Measurements from ENCODE around the gene POLR1B.
"Not testable (repeated sequence)": the region's sequence is repeated elsewhere in the genome, so short reads cannot be mapped to it uniquely, and the experiment has no call there.

POLR1B gene

DNA sequence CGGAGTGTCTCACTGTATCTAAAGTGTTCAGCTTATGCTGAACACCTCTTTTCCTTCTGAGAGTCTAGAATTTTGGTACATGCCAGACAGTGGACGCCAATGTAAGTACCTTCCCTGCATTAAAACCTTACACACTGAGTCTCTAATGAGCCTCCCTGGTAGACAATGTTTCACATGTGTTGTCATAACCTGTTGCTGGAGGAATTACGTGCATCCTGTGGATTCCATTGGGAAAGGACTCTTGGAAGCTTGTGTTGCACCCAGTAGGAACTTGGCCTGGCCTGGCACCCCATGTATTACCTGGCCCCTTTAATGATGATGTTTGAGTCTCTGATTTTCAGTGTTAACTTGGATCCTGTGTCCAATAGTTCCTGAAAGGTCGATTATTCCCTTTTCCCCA is 62.7 kb downstream of the POLR1B start:
- no peak for DNase-seq

GRCh38 chr2:112605926-112606325 is 63.7 kb downstream of the POLR1B start:
- no peak for DNase-seq

DNA sequence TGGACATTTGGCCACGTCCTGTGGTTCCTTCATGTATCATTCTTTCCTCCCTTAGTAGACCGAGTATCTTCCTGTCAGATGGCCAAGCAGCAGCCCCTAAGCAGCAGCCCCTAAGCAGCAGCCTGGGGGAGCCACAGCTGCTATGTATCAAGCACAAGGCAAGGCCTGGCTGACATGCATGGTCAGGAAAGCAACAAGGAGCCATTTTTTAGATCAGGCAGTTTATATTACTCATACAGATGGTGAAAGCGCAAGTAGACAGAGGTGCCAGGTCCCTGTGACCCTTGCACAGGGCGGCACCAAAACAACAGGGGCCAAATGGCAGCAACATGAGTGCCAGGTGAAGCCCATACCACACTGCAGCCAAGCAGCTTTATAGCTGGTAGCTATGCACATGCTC is 64.3 kb downstream of the POLR1B start:
- no peak for DNase-seq

- no peak for DNase-seq
These were observed 65.6 kb downstream of the POLR1B start for GRCh38 chr2:112607680-112608438.

- DNase-seq, result not testable (repeated sequence)
These were observed 67.1 kb downstream of the POLR1B start for GRCh38 chr2:112609320-112609719.

GRCh38 chr2:112612283-112612682 is 70.0 kb downstream of the POLR1B start:
- not testable (repeated sequence) for DNase-seq

GRCh38 chr2:112614201-112614840 is 72.1 kb downstream of the POLR1B start:
- DNase-seq, result no peak

DNA sequence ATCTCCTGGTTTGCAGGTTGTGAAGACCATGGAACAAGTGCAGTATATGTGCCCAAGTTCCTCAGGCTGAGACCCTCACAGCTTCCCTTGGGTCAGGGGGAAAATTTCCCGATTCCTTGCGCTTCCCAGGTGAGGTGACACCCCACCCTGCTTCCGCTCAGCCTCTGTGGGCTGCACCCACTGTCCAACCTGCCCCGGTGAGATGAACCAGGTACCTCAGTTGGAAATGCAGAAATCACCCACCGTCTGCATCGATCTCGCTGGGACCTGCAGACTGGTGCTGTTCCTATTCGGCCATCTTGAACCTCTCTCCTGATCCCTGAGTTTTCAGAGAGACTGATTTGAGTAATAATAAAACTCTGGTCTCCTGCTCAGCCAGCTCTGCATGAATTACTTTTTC is 72.8 kb downstream of the POLR1B start:
- no peak for DNase-seq

DNA sequence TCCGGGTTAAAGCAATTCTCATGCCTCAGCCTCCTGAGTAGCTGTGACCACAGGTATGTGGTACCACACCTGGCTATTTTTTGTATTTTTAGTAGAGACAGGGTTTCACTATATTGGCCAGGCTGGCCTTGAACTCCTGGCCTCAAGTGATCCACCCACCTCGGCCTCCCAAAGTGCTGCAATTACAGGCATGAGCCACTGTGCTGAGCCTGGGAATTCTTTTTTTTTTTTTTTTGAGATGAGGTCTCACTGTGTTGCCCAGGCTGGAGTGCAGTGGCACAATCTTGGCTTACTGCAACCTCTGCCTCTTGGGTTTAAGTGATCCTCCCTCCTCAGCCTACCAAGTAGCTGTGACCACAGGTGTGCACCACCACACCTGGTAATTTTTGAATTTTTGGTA is 73.5 kb downstream of the POLR1B start:
- not testable (repeated sequence) for DNase-seq

DNA sequence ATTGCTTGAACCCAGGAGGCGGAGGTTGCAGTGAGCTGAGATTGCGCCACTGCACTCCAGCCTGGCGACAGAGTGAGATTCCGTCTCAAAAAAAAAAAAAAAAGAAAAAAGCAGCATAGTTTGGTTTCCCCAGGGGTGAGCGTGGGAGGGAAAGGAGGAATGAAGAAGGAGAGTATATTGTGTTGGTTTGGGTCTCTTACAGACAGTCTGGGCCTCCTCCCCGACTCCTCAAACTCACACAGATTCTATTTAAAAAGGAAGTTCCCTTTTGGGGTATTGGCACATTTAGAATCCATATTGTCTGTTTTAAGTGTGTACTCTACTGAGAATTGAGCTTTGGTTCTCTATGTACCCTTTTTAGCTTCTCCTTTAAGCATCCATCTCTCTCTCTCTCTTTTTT is 76.1 kb downstream of the POLR1B start:
- no peak for DNase-seq

GRCh38 chr2:112621790-112622527 is 79.7 kb downstream of the POLR1B start:
- DNase-seq, result no peak

DNA sequence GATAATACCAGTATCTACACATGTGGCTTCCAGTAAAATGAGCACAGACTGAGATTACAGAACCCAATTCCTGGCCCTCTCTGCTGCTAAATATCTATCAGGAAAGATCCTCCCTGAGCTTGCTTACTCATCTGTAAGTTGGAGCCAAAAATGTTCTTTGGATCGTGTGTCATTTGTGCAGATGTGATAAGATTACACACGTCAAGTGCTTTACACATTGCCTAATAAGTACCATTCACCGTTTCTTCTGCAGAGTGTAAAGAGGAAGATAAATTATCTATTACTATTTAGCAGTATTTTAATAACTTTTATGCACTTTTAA is 80.2 kb downstream of the POLR1B start:
- no peak for DNase-seq

DNA sequence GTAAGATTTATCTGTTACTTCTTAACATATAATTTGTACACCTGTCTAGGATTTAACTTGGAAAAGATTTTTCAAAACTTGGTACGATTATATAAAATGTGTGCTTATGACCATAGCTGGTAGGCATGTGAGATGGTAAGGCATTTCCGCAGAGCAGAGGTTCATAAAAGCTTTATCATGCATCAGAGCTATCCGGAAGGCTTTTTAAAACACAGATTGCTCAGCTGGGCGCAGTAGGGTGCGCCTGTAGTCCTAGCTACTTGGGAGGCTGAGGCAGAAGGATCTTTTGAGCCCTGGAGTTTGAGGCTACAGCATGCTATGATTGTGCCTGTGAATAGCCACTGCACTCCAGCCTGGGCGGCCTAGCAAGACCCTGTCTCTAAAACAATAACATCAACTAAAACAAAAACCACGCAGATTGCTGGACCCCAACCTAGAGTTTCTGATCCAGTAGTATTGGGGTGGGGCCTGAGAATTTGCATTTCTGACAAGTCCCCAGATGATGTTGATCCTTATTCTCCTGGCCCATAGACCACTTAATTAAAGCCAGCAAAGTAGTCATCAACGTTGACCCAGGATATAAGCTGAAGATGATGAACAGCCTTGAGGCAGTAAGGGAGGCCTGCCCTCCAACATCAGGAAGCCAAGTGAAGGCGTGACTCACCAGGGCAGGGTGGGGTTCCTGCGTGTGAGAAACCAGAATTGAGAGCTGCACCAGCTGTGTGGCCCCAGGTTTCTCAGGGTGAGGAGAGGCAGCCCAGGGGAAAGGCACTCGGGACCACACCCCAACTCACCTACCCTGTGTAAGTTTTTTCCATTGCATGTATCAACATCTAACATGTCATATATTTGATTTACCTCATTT is 81.9 kb downstream of the POLR1B start:
- DNase-seq, result peak; percentile 89

- no peak for DNase-seq
These were observed 83.3 kb downstream of the POLR1B start for GRCh38 chr2:112625474-112626114.

- peak; percentile 64 for DNase-seq
These were observed 84.4 kb downstream of the POLR1B start for GRCh38 chr2:112626604-112627059.

Measured in CD4-positive, alpha-beta T cell treated with Interleukin-4 for 4 hours (primary cell).